OCI-M2 (cell line): ENCODE measurements around the gene CCT3.
"Not testable (repeated sequence)": the region's sequence is repeated elsewhere in the genome, so short reads cannot be mapped to it uniquely, and the experiment has no call there.

Experiments used
- DNase-seq: peaks from one replicate; lab custom pipeline; 2025; ENCODE audit not compliant: unreplicated experiment; lab: John Stamatoyannopoulos, UW

Gene CCT3

DNA sequence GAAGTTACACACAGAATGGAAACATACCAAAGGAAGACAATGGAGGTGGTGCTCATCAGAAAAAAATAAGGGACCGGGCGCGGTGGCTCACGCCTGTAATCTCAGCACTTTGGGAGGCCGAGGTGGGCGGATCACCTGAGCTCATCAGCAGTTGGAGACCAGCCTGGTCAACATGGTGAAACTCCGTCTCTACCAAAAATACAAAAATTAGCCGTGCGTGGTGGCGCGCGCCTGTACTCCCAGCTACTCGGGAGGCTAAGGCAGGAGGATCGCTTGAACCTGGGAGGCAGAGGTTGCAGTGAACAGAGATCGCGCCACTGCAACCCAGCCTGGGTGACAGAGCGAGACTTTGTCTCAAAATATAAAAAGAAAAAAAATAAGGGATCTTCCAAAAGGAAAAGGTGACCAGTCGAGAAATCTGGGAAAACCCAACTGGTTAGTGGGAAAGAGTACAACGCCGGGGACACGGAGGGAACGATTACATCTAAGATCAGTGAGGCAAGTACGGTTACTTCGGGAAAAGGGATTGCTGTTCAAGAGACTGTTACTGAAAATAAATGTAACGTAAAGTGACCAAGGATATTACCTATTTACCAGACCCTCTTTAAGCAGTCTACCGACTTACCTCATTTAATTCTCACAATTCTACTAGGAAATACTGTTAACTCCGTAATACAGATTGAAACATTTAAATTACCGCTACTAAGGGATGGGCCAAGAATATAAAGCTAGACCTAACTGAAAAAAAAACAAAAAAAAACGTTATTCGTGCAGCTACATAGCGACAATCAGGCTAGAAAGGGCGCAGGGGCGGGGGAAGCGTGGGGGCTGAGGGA lies 822 bp downstream of the CCT3 start:
- DNase-seq, result no peak

DNA sequence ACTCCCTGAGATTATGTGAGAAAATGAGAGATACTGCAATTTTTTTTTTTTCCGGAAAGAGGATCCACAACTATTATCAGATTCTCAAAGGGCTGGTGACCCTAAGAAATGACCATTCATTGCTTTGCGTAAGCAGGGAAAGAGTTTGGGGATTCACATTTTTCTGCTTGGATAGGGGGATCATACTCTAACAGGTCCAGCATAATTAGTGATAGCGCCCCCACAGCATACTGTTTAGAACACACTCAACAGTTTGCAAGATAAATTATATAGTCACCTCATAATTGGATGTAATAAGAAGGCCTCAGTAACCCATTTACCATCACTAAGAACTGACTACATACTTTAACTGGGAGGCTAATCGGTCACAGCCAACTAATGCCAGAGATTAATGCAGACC lies 1.9 kb downstream of the CCT3 start:
- DNase-seq, result no peak

DNA sequence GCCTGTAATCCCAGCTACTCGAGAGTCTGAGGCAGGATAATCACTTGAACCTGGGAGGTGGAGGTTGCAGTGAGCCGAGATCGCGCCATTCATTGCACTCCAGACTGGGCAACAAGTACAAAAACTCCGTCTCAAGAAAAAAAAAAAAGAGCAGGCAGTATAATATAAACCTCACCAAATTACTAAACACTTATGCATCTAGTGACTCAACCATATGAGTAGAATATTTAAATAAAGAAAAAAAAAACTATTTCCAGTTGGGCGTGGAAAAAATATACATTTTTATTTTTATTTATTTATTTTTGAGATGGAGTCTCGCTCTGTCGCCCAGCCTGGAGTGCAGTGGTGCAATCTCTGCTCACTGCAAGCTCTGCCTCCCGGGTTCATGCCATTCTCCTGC lies 14.9 kb downstream of the CCT3 start:
- not testable (repeated sequence) for DNase-seq

DNA sequence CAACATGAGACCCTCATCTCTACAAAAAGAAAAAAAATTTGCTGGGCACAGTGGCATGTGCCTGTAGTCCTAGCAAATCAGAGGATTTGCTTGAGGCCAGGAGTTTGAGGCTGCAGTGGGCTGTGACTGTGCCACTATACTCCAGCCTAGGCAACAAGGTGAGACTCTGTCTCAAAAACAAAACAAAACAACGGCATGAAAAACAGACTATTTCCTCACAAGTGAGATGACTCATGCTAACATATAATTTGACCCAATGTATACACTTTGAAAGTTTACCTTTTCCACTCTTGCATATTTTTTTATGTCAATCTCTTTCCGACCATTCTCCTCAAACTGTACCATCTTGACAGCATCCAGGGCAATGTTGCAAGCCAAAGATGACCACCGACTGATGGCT lies 17.5 kb downstream of the CCT3 start:
- no peak for DNase-seq

DNA sequence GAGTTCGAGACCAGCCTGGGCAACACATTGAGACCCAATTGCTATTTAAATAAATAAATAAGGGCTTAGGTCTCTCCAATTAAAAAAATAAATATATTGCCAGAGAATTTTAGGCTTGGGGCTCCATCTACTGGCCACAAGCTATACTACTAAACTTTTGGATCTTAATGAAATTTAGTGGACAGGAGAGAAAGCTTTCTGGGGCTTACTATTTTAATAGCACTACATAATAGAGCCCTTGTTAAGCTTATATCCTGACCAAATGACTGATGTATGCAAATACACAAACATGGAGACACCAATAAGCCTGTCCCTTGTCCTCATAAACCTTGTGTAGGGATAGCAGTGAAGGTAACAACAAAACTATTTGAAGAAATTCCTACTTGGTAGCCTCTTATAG lies 18.4 kb downstream of the CCT3 start:
- DNase-seq, result no peak

DNA sequence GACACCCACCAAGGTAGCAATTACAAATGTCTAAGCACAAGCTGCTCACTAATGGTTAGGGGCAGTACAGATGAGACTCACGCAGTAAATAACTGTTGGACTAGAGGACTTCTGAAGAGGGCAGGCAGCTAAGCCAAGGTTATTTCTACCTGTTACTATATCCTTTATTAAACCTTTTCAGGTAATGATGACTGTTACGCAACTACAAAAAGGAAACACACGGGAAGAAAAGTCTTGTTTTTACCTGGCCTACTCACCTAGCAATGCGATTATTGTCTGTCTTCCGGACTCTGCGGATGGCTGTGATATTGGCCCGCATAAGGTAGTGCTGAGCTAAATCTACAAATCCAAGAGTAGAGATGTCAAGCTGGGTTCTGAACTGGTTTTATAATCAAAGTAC lies 21.2 kb downstream of the CCT3 start:
- DNase-seq, result no peak

DNA sequence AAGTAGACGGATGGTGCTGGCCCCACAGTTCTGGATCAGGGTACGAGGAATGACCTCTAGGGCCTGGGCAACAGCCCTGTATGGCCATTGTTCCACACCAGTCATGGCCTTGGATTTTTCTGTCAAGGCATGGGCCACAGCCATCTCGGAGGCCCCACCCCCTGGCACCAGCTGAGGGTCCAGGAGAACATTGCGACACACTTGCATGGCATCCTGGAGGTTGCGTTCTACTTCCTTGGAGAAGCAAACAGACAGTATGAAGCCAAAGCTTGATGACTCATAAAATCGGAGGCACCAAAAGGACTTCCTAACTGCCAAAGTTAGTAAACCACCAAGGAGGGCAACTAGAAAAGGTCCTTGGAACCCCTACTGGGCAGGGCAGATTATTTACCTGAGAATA lies 27.1 kb downstream of the CCT3 start:
- no peak for DNase-seq

DNA sequence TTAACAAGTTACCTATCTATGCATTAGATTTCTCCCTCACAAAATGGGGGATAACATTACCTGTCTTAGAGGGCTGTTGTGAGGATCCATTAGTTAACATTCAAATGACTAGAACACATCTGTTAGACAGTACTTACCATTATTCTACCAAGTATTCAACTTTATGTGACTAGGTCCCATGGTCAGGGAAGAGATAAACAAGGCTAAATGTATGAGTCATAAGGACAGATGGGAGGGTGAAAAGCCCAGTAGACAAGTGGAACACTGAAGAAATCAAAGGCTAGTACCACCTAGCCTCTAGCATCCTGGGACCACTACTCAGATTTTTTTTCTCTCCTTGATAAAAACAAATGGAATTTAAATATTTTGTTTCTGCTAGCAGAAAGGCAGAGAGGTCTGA lies 30.0 kb downstream of the CCT3 start:
- DNase-seq, result no peak

DNA sequence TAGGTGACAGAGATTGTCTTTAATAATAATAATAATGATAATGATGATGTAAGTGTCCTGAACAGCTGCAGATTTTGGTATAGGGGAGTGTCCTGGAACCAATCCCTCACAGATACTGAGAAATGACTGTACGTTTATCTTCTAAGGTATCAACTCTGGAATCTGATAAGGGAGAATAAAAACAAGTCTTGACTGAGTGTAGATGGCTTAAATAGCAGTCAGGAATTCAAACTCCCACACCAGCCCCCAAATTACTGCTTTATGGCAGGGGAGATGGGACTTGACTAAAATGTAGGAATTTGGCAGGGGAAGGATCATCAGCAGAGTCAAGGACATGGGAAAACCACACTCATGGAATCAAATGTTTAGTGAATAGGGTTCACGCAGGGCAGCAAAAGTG lies 32.9 kb downstream of the CCT3 start:
- DNase-seq, result no peak

DNA sequence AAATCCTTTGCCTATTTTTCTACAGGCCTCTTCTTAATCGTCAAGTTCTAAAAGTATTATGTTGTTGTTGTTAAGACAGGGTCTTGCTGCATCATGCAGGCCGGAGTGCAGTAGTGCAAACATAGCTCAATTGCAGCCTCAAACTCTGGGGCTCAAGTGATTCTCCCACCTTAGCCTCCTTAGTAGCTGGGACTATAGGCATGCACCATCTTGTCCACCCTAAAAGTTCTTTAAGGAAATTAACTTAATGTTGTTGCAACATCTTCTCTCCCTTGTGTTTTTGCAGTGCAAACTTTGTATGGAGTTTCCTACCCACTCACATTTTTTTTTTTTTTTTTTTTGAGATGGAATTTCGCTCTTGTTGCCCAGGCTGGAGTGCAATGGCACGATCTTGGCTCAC lies 34.9 kb downstream of the CCT3 start:
- DNase-seq, result no peak

DNA sequence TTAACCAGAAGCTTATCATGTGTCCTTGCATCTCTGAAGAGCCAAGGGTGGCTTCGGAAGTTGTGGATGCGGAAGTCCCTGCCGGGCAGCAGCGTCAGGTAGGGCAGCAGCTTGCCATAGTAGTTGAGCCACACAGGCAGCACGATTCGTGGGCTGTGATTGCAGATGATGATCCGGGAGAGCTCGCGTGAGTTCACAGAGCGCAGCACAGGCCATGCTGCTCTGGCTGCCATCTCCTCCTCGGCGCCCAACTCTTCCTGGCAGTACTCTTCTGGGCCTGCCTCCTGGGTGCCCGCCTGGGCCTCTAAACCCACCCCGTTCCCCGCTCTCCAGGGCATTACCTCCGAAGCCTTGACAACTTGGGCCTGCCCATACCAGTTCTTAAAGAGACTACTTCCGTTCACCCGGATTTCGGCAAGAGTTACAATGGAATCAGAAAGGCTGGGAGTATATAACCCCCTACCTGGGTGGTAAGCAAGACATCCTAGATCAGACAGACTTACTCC lies 39.2 kb downstream of the CCT3 start, which contains the start of gene VHLL:
TSS of gene VHLL (minus strand) at position 456 of the 506 bp plus-strand sequence. CDS start at position 338, 118 bp downstream.
- no peak for DNase-seq

DNA sequence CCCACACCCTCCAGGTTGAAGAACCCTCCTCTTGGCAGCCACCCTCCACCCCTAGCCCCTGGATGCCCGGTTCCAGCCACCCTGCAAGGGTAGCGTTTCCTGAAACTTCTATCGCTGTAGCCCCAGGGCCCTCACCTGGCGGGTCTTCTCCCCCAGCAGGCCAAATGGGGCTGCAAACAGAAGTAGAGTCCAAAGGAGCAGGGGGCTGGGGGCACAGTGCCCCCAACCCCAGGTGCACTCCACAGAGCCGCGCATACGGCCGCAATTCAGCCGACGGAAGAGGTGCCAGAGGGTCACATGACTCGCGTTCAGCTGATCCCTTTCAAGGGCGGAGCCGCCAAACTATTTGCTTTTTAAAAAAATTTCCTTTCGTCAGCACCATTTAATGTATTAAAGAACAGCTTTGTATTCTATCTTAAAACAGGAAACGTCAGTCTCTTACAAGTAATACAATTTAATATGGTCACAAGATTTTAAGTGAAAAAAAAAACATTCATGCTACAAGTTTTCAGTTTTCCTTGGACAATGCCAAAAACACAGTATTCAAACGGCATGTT lies 42.6 kb downstream of the CCT3 start, which contains the start of gene GLMP:
TSS of gene GLMP (minus strand) at position 289 of the 557 bp plus-strand sequence. CDS start at position 255, 34 bp downstream.
- no peak for DNase-seq

DNA sequence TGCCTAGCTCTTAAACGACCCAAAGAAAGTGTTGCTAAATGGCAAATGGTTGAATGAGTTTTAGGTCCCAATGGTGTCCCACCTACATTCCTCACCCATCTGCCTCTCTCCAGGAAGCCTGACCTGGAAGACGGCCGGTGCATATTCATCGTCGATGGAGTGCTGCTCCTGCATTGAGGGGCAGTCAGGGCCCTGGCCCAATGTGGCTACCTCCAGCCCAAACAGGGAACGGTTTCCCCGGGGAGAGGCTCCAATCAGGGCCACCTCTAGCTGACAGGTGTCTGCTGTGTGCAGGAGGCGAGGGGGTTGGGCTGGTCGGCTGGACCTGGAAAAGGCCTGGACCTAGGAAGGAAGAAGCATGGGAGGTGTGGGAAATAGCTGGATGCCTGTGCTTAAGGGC lies 44.2 kb downstream of the CCT3 start:
- DNase-seq, result no peak

DNA sequence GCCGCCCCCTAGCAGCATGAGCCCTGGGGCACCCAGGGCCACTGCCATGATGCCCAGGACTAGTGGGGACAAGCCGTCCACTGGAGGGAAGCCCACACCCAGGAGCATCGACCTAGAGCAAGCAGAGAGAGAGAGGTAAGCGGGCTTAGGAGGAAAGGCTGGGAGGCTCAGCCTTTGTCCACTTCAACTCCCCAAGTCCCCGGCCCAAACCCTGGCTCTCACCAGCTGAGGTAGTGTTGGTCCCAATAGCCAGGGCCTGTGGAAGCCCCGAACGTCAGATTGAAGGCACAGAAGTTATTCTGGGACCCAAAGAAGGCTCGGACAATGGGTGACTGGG lies 45.0 kb downstream of the CCT3 start:
- DNase-seq, result no peak

DNA sequence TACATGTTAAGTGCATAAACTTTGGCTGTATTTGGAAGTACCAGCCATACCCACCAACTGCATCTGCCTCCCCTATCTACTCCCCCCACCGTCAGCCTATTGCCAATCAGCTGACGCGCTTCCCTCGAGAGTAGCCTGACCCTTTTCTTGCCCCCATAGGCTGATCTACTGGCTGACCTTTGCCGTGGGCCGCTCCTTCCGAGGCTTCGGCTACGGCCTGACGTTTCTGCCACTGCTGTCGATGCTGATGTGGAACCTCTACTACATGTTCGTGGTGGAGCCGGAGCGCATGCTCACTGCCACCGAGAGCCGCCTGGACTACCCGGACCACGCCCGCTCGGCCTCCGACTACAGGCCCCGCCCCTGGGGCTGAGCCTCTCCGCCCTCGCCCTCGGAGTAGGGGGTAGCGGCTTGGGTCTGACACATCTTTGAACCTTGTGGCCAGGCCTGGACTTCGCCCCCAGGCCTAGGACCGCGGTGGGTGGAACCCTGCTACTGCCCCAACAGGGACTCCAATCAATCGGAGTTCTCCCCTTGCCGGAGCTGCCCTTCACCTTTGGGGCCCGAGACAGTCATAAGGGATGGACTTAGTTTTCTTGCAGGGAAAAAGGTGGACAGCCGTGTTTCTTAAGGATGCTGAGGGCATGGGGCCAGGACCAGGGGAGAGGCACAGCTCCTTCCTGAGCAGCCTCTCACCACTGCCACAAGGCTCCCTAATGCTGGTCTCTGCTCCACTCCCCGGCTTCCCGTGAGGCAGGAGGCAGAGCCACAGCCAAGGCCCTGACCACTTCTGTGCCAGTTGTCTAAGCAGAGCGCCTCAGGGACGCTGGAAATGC lies 46.6 kb downstream of the CCT3 start:
- no peak for DNase-seq

DNA sequence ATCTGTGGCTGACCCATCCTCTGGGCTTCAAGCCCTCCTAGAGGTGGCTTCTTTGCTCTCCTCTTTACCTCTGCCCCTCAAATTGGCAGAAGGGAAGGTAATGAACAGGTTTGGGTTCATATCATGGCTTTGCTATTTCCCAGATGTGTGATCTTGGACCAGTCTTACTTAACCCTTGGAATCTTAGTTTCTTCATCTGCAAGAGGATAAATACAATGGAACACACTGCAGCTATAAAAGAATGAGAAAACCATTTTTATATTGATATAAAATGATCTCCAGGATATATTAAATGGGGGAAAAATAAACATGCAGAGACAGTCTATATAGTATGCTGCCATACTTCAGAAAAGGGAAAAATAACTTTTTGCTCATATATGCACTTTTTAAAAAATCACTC lies 48.2 kb downstream of the CCT3 start:
- no peak for DNase-seq

DNA sequence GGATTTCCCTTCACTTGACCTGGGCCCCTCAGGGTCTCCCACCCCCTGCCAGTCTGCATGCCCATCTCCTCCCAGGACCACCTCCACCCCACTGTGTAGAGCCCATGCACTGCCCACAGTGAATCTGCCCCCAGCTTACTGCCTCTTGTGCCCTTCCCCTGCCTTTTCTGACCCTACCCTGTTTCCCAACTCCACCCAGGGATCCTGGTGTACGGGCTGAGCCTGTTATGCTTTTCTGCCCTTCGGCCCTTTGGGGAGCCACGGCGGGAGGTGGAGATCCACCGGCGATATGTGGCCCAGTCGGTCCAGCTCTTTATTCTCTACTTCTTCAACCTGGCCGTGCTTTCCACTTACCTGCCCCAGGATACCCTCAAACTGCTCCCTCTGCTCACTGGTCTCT lies 52.0 kb downstream of the CCT3 start:
- no peak for DNase-seq

DNA sequence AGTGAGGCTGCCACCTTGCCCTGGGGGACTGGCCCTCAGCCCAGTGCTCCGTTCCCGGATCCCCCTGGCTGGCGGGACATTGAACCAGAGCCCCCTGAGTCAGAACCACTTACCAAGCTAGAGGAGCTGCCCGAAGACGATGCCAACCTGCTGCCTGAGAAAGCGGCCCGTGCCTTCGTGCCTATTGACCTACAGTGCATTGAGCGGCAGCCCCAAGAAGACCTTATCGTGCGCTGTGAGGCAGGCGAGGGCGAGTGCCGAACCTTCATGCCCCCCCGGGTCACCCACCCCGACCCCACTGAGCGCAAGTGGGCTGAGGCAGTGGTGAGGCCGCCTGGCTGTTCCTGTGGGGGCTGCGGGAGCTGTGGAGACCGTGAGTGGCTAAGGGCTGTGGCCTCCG lies 52.7 kb downstream of the CCT3 start:
- no peak for DNase-seq

DNA sequence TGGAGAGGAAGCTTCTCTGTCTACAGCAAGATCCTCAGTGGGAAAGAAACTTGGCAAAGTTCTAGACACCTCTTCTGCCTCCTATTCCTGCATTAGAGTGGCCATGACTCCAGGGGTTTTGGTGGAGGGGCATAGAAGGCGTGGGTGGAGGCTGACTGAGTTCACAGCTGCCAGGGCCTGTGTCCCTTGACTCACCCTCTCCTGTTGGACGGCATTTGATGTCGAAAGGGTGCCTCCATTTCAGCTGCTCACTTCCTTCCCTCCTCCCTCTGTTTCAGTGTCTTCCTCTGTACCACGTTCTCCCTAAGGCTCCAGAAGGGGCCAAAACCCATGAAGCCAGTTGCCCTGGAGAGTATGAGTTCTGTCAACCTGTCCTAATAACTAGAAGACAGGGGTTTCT lies 53.3 kb downstream of the CCT3 start:
- no peak for DNase-seq

DNA sequence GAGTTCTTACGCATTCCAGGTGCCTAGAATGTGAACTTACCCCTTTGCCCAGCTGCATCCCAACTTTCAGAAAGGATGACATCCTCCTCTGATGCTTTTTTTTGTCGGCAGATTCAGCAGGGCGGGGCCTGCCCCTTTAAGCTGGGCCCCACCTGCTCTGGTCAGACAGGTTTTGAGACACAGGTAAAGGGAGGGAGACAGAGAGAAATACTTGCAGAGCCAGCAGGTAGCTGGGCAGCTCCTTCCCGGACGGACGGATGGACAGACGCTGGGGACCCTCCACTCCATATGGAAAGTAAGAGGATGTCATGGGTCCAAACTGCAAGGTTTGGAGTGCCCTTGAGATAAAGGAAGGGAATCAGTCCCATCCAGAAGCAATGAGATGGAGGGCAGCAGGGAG lies 54.0 kb downstream of the CCT3 start, which contains the start of gene TMEM79:
TSS of gene TMEM79 (plus strand) at position 214 of the 400 bp plus-strand sequence. CDS start 902 bp downstream, outside the sequence.
- DNase-seq, result no peak

DNA sequence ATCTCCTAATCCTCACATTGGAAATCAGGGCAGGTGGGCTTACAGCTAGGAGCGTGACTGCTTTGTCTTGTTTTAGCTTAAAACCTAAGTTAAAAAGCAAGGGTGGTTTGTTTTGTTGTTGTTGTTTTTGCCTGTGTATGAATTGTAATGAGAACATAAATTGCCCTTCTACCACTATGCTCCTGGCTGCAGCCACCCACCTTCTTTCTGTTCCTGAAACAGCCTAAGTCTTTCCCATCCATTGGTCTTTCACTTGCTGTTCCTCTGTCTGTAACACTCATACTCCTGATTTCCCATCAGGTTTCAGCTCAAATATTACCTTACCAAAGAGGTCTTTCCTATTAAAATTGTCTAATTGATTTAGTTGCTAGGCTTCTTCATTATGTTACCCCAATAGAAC lies 54.6 kb downstream of the CCT3 start:
- DNase-seq, result no peak
